Lung microvascular endothelial cell (primary cell): ENCODE results near the gene MLX. TPM values are rescaled to one million over a fixed set of nuclear protein-coding genes. Genes with fewer than 3 reads are reported as not detected.
"Not testable (repeated sequence)": the region's sequence is repeated elsewhere in the genome, so short reads cannot be mapped to it uniquely, and the experiment has no call there.

Experiments
- DNase-seq, 2 donors: peaks; one replicate each; pipeline versions ENCODE4 v3.0.0 to v3.0.0-alpha.2; 2010; ENCODE audit warnings: low read depth in 2 of 2
- total RNA-seq: library from RNA; depleted of rRNA; stranded (reverse); fragments of >200 nt; gene quantifications from 2 replicates; pipeline ENCODE4 v1.2.1, GENCODE V29; 2014

MLX gene
- total RNA-seq, 1 donor from 2014 or later, result 35.9 TPM

DNA sequence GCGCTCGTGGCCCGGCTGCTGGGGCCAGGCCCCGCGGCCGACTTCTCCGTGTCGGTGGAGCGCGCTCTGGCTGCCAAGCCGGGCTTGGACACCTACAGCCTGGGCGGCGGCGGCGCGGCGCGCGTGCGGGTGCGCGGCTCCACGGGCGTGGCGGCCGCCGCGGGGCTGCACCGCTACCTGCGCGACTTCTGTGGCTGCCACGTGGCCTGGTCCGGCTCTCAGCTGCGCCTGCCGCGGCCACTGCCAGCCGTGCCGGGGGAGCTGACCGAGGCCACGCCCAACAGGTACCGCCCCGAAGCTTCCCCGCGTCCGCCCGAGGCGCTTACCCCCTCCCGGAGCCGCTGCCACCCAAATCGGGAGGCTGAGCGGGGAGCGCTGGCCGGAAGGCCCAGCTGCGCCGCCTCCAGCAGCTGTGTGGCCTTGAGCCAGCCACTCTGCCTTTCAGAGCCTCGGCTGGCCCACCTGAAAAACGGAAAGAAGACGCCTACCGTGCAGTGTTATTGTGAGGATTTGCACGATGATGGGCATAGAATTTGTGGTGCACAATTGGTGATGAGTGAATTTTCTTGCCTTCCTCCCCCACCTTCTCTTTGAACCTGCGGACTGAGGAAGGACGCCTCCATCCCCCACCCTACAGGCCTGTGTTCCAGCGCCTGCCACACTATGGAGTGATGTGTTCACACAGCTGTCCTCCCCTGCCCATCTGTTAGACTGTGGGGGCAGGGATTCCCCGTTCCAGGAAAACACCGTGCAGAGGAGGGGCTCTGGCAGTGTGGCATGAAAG lies 30.3 kb upstream of the MLX start:
- peak; percentile 71 to 72 for DNase-seq

DNA sequence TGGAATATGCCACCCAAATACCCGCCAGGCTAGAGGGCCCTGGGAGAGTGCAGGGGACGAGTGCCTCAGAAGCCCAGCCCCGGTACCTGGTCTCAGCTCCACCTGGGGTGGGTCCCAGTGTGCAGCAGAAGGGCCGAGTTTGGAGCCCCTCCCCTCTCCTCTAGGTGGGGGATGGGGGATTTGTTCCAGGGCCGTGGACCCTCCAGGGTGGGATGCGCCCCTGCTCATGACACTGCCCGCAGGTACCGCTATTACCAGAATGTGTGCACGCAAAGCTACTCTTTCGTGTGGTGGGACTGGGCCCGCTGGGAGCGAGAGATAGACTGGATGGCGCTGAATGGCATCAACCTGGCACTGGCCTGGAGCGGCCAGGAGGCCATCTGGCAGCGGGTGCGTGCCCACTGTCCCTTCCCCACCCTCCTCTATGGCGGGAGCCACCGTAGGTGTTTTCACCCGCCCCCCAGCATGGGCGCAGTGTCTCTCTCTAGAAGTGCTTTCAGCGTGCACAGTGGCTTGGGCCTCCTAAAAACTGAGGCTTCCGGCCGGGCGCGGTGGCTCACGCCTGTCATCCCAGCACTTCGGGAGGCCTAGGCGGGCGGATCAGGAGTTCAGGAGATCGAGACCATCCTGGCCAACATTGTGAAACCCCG lies 29.6 kb upstream of the MLX start:
- DNase-seq, result no peak

GRCh38 chr17:42537826-42538451 lies 29.0 kb upstream of the MLX start:
- no peak for DNase-seq

- DNase-seq, result no peak
Observed at GRCh38 chr17:42538482-42538881, 28.4 kb upstream of the MLX start.

- DNase-seq, result not testable (repeated sequence)
Observed at GRCh38 chr17:42540558-42540957, 26.3 kb upstream of the MLX start.

- peak; percentile 33 to 41 for DNase-seq
Observed at GRCh38 chr17:42541041-42541833, 25.7 kb upstream of the MLX start.

DNA sequence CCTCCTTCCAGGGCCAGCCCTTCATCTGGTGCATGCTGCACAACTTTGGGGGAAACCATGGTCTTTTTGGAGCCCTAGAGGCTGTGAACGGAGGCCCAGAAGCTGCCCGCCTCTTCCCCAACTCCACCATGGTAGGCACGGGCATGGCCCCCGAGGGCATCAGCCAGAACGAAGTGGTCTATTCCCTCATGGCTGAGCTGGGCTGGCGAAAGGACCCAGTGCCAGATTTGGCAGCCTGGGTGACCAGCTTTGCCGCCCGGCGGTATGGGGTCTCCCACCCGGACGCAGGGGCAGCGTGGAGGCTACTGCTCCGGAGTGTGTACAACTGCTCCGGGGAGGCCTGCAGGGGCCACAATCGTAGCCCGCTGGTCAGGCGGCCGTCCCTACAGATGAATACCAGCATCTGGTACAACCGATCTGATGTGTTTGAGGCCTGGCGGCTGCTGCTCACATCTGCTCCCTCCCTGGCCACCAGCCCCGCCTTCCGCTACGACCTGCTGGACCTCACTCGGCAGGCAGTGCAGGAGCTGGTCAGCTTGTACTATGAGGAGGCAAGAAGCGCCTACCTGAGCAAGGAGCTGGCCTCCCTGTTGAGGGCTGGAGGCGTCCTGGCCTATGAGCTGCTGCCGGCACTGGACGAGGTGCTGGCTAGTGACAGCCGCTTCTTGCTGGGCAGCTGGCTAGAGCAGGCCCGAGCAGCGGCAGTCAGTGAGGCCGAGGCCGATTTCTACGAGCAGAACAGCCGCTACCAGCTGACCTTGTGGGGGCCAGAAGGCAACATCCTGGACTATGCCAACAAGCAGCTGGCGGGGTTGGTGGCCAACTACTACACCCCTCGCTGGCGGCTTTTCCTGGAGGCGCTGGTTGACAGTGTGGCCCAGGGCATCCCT lies 23.5 kb upstream of the MLX start:
- DNase-seq, result no peak

GRCh38 chr17:42544874-42545283 lies 22.0 kb upstream of the MLX start:
- no peak for DNase-seq

DNA sequence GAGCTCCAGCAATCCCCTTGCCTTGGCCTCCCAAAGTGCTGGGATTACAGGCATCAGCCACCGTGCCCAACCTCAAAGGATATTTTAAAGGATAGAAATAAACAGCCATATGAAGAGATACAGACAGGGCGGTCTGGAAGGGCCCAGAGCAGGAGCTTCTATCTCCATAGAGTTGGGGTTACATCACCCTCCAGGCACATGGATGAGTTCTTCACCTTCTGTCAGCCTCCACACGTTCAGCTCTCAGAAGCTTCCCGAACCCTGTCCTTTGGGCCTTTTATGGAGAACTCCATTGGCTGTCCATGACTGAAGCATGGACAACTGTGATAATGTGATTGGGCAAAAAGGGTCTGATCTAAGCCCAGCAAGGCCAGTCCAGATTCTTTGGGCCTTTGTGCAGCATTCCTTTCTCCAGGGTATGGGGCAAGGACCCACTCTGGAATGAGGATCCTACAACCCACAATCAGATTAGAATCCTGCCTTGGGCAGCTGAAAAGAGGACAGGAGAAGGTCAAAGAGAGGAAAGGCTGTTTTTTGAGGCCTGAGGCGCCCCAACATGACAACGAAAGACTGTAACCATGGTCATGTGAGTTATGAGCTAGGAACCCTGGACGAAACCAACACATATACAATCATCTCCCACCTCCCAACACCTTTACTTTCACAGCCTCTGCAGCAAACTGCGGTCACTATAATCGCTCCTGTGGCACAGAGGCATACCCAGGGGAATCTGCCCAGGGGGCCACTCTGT lies 21.0 kb upstream of the MLX start:
- DNase-seq, result not testable (repeated sequence)

- no peak for DNase-seq
Observed at GRCh38 chr17:42547001-42547461, 19.9 kb upstream of the MLX start.

- no peak for DNase-seq
Observed at GRCh38 chr17:42547698-42548069, 19.2 kb upstream of the MLX start.

- DNase-seq, result peak; percentile 33 to 49
Observed at GRCh38 chr17:42548070-42548837, 18.6 kb upstream of the MLX start.

GRCh38 chr17:42548993-42549755 lies 17.7 kb upstream of the MLX start:
- no peak for DNase-seq

DNA sequence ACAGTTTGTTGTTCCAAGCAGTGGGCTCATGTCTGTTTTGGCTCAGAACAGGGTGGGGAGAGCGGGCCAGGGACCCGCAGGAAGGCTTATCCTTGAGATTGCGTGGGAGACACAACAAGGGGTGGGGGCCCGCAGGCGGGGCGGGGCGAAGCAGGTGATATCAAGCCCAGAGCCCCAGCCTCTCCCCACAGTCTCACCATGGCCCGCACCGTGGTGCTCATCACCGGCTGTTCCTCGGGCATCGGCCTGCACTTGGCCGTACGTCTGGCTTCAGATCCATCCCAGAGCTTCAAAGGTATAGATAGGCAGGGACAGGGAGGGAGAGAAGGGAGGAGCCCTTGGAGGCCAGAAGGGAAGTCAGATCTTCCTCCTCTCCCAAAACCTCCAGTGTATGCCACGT lies 14.2 kb upstream of the MLX start, which contains the start of gene HSD17B1:
TSS of gene HSD17B1 (plus strand) at position 188 of the 400 bp plus-strand sequence. CDS start at position 199, 11 bp downstream.
- DNase-seq, result not testable (repeated sequence)

DNA sequence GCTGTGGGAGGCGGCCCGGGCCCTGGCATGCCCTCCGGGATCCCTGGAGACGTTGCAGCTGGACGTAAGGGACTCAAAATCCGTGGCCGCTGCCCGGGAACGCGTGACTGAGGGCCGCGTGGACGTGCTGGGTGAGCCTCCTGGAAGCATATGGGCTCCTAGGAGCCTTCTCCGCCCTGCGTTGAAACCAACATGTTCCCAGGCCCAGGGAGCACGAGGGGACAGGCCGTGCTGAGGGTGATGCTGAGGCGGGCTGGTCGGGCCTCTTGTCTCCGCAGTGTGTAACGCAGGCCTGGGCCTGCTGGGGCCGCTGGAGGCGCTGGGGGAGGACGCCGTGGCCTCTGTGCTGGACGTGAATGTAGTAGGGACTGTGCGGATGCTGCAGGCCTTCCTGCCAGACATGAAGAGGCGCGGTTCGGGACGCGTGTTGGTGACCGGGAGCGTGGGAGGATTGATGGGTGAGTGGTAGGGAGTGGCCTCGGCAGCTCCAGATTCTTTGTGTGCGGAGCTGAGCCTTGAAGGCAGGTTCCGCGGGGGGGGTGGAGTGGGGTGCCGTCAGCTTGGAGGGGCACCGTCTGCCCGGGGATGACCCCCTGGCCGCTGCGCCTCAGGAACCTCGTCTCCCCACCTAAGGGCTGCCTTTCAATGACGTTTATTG lies 13.6 kb upstream of the MLX start:
- peak in 1 of 2 donors; percentile 56 for DNase-seq

DNA sequence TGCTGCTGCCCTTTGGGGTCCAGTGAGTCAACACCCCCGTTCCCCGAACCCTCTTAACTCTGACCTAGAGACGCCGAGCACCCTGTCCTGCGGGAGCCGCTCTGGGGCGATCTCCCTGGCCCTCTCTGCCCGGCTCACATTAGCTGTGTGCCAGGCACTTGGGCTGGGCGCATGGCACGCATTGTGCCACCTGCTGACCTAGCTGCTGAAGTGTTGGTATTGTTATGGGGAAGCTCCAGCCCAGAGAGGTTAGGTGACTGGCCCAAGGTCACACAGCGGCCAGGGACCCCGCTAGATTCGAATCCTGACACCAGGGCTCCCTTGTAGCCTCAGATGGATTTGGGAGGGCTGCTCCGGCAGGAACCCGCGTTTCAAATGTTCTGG lies 13.0 kb upstream of the MLX start:
- peak; percentile 25 to 42 for DNase-seq

GRCh38 chr17:42554250-42555121 lies 12.4 kb upstream of the MLX start:
- peak; percentile 86 to 92 for DNase-seq
